Left lung (tissue), 10 donors: Measurements from ENCODE around the gene MTG2. TPM values are rescaled to one million over a fixed set of nuclear protein-coding genes. Genes with fewer than 3 reads are reported as not detected.

Experiments used
- ATAC-seq: fragments of 200-7000 bp; cut with Tn5 transposase; one replicate; pipeline ENCODE4 v1.9.1; 2020; ENCODE audit warnings: moderate library complexity
- DNase-seq, 4 donors: peaks; one replicate each; pipeline ENCODE4 v3.0.0-alpha.2; 2013 to 2020
- H3K27ac ChIP-seq, 2 donors: fragments of 200-600 bp; sonication (generic) in 1 of 2; one replicate each; pipeline versions ENCODE4 v1.5.0 to v1.8.0; 2020 to 2021
- H3K27me3 ChIP-seq, 2 donors: fragments of 200-600 bp; sonication (generic) in 1 of 2; one replicate each; pipeline versions ENCODE4 v1.5.0 to v1.8.0; 2020 to 2021
- H3K36me3 ChIP-seq, 2 donors: fragments of 200-600 bp; sonication (generic) in 1 of 2; one replicate each; pipeline versions ENCODE4 v1.5.0 to v1.8.0; 2020 to 2021
- H3K4me1 ChIP-seq, 2 donors: fragments of 200-600 bp; one replicate each; pipeline ENCODE4 v1.8.0; 2021
- H3K4me3 ChIP-seq, 2 donors: fragments of 200-600 bp; sonication (generic) in 1 of 2; one replicate each; pipeline versions ENCODE4 v1.5.0 to v1.8.0; 2020 to 2021; ENCODE audit warnings: mild to moderate bottlenecking in 1 of 2
- H3K9me3 ChIP-seq, 2 donors: fragments of 200-600 bp; sonication (generic) in 1 of 2; one replicate each; pipeline versions ENCODE4 v1.5.0 to v1.8.0; 2020 to 2021
- CTCF ChIP-seq, 2 donors: fragments of 200-600 bp; sonication (generic) in 1 of 2; IDR thresholded peaks; one replicate each; pipeline versions ENCODE4 v1.5.0 to v1.8.0; 2021; ENCODE audit warnings: antibody characterized with exemption in 2 of 2
- intact Hi-C, 2 donors: fragments of 100-400 bp; cut with DNase I; formaldehyde crosslinking; loops; one replicate each; pipeline versions ENCODE4 v1.11.2 to v1.14.2; 2022
- polyA plus RNA-seq, 6 donors: library from polyadenylated mRNA; unstranded; fragments of 120-200 nt; gene quantifications; one replicate each; pipeline ENCODE4 v1.2.1, GENCODE V29; 2013; ENCODE audit not compliant: insufficient read length in 6 of 6
- total RNA-seq, 2 donors: library from RNA; stranded (reverse); fragmentation: NEBNext Ultra II Directional; extraction: Animal tissue kit (Norgen Biotek cat#: 25700); gene quantifications; one replicate each; pipeline ENCODE4 v1.2.1, GENCODE V29; 2021
- donor health status: DM: no; HTN: yes; CAD: no.
- donor health status: DM: no; HTN: no; CAD: no.

The MTG2 gene
- total and polyA plus RNA-seq, 8 donors: 25.5 to 34.6 (median 31.2) TPM

GRCh38 chr20:62216636-62217566, 34.1 kb downstream of the MTG2 start:
- no peaks in the 10 kb centered on the region for H3K9me3 ChIP-seq
- H3K4me3 ChIP-seq: no peak overlapping the region
- H3K4me1 ChIP-seq: peaks cover 5 to 11% of the 10 kb centered on the region in 2 donors
- no peaks in the 10 kb centered on the region for H3K36me3 ChIP-seq
- TF ChIP-seq CTCF (IDR thresholded peaks at IDR 0.05): no peak
- ATAC-seq (no peak), DNase-seq (peak in 1 of 4 donors; percentile 56)
- intact Hi-C loops: no loop called here
- H3K27me3 ChIP-seq: peaks cover 39 to 90% of the 10 kb centered on the region in 2 donors
- H3K27ac ChIP-seq: no peak overlapping the region

GRCh38 chr20:62217913-62218773, 35.3 kb downstream of the MTG2 start:
- no peak overlapping the region for H3K27ac ChIP-seq
- intact Hi-C loops: no loop called here
- TF ChIP-seq CTCF (IDR thresholded peaks at IDR 0.05): no peak
- H3K9me3 ChIP-seq: no peaks in the 10 kb centered on the region
- no peak for ATAC-seq
- peaks cover 46 to 95% of the 10 kb centered on the region in 2 donors for H3K27me3 ChIP-seq
- peaks cover 5 to 11% of the 10 kb centered on the region in 2 donors for H3K4me1 ChIP-seq
- DNase-seq: peak in 1 of 4 donors; percentile 73
- H3K4me3 ChIP-seq: no peak overlapping the region
- no peaks in the 10 kb centered on the region for H3K36me3 ChIP-seq

GRCh38 chr20:62219101-62219991, 36.5 kb downstream of the MTG2 start:
- no peak overlapping the region for H3K27ac ChIP-seq
- DNase-seq: peak in 1 of 4 donors; percentile 72
- H3K9me3 ChIP-seq: no peaks in the 10 kb centered on the region
- no peaks in the 10 kb centered on the region for H3K36me3 ChIP-seq
- no peak overlapping the region for H3K4me3 ChIP-seq
- intact Hi-C loops: no loop called here
- peaks cover 5 to 11% of the 10 kb centered on the region in 2 donors for H3K4me1 ChIP-seq
- no peak for TF ChIP-seq CTCF (IDR thresholded peaks at IDR 0.05)
- ATAC-seq: no peak
- peaks cover 46 to 99% of the 10 kb centered on the region in 2 donors for H3K27me3 ChIP-seq

- H3K36me3 ChIP-seq: no peaks in the 10 kb centered on the region
- peak within 1 kb of the TSS in 1 of 2 donors; percentile 16 for H3K4me3 ChIP-seq
- H3K4me1 ChIP-seq: peaks cover 5 to 11% of the 10 kb centered on the region in 2 donors
- intact Hi-C loops: no loop called here
- TF ChIP-seq CTCF (IDR thresholded peaks at IDR 0.05): no peak
- peaks cover 46 to 99% of the 10 kb centered on the region in 2 donors for H3K27me3 ChIP-seq
- no peak within 1 kb of the TSS for H3K27ac ChIP-seq
- ATAC-seq (peak; percentile 84), DNase-seq (peak in 3 of 4 donors; percentile 54 to 83 (median 64))
- H3K9me3 ChIP-seq: no peaks in the 10 kb centered on the region
Observed at GRCh38 chr20:62219992-62220665, 37.3 kb downstream of the MTG2 start, which contains the start of gene HRH3. HRH3 (minus strand) TSS chr20:62220278; CDS start chr20:62219970, 308 bp downstream.
